D721Med (cell line): ENCODE measurements around the gene CLSTN2.

Experiments
- DNase-seq: peaks from one replicate; pipeline ENCODE4 v3.0.0; 2011; ENCODE audit warnings: low spot score; ENCODE audit not compliant: insufficient read length
- FAIRE-seq: peaks from 2 replicates; lab custom pipeline; 2011; peaks lifted over from hg19 to GRCh38; lab: Jason Lieb, UNC
- CTCF ChIP-seq: IDR thresholded peaks from 2 replicates; pipeline ENCODE4 v1.5.1; 2012; ENCODE audit warnings: mild to moderate bottlenecking, control low read depth; ENCODE audit not compliant: insufficient read depth; ENCODE audit errors: missing control alignments

CLSTN2 gene

GRCh38 chr3:140004271-140004670 lies 69.3 kb downstream of the CLSTN2 start:
- no peak for TF ChIP-seq CTCF
- FAIRE-seq (no peak), DNase-seq (no peak)

- DNase-seq (no peak), FAIRE-seq (no peak)
- no peak for TF ChIP-seq CTCF
These were observed 71.3 kb downstream of the CLSTN2 start for GRCh38 chr3:140006331-140006730.

- TF ChIP-seq CTCF = no peak
- FAIRE-seq (no peak), DNase-seq (no peak)
These were observed 72.1 kb downstream of the CLSTN2 start for GRCh38 chr3:140007081-140007480.

- DNase-seq (no peak), FAIRE-seq (no peak)
- no peak for TF ChIP-seq CTCF
These were observed 73.2 kb downstream of the CLSTN2 start for GRCh38 chr3:140007911-140008869.

- no peak for FAIRE-seq
- no peak for TF ChIP-seq CTCF
- DNase-seq = no peak
These were observed 75.4 kb downstream of the CLSTN2 start for GRCh38 chr3:140010391-140010790.

GRCh38 chr3:140011086-140011485 lies 76.1 kb downstream of the CLSTN2 start:
- no peak for FAIRE-seq
- no peak for TF ChIP-seq CTCF

More at GRCh38 chr3:140011086-140011485, 76.1 kb downstream of the CLSTN2 start:
- no peak for DNase-seq
